Measurements from ENCODE around the gene KCNMB2. TPM values are rescaled to one million over a fixed set of nuclear protein-coding genes. Genes with fewer than 3 reads are reported as not detected.

KCNMB2 gene
- total and polyA plus RNA-seq, 2 donors (not counting 1 experiment from before 2014, with no cell fraction given), result 0.17 TPM; not detected in 1

DNA sequence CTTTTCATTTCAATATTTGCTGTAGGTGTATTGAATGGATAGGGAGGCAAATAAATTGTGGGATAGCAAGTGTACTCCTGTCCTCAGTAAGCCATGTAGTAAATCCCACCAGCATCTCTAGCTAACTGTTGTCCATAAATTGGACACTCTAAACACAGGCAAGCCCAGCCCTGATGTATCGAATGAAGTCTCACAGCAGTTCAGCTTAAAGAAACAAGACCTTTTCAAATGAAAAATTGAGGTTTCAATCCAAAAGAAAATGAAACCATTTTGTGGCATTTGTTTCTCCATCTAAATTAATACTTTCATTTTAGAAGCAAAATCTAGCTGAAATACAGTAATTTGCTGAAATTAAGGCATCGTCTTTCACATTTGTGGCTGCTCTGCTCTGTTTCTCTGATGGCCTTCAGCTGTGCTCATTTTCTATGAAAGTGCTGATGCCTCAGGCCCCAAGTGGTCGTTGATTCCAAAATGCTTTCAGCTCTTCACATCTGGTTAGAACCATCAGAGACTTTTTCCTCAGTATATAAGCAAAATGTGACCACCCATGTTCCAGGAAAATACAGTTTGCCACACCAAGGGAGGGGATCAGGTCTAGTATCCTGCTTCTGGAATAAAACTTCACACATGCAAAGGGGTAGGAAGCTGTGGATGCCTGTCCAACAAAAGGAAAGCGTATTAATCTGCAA lies 290.3 kb downstream of the KCNMB2 start:
- no peak for DNase-seq (ENCODE audit: low read depth in 2 of 2)
- Histone ChIP-seq H3K27ac (ENCODE audit: insufficient read depth, low read length) (no peak overlapping the region), H3K79me2 (ENCODE audit: control insufficient read depth, insufficient read depth, low read length) (no peaks in the 10 kb centered on the region), H3K4me1 (ENCODE audit: control insufficient read depth, extremely low read depth, insufficient read depth, low read length) (no peaks in the 10 kb centered on the region), H4K20me1 (ENCODE audit: control insufficient read depth, extremely low read depth, insufficient read depth, low read length) (no peaks in the 10 kb centered on the region), H3K27me3 (ENCODE audit: control insufficient read depth, insufficient read depth, low read length) (no peaks in the 10 kb centered on the region), H3K9ac (ENCODE audit: insufficient read depth, low read length) (no peak overlapping the region), H3K4me2 (ENCODE audit: extremely low read depth, insufficient read depth, low read length) (no peak overlapping the region), H3K4me3 (replicated peaks in 1 of 4; ENCODE audit: control extremely low read depth in 1 of 4, insufficient read depth in 1 of 4, low read depth in 3 of 4, low read length in 4 of 4) (no peak overlapping the region), H3K9me3 (ENCODE audit: control insufficient read depth, insufficient read depth, low read depth, low read length) (no peaks in the 10 kb centered on the region), H3K36me3 (ENCODE audit: control insufficient read depth, insufficient read depth, low read length) (no peaks in the 10 kb centered on the region), H2AFZ (ENCODE audit: low read length) (no peak overlapping the region)
- TF ChIP-seq, protein P1, sequence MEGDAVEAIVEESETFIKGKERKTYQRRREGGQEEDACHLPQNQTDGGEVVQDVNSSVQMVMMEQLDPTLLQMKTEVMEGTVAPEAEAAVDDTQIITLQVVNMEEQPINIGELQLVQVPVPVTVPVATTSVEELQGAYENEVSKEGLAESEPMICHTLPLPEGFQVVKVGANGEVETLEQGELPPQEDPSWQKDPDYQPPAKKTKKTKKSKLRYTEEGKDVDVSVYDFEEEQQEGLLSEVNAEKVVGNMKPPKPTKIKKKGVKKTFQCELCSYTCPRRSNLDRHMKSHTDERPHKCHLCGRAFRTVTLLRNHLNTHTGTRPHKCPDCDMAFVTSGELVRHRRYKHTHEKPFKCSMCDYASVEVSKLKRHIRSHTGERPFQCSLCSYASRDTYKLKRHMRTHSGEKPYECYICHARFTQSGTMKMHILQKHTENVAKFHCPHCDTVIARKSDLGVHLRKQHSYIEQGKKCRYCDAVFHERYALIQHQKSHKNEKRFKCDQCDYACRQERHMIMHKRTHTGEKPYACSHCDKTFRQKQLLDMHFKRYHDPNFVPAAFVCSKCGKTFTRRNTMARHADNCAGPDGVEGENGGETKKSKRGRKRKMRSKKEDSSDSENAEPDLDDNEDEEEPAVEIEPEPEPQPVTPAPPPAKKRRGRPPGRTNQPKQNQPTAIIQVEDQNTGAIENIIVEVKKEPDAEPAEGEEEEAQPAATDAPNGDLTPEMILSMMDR (conservative IDR thresholded peaks at IDR 0.05 in 1 of 2, IDR thresholded peaks at IDR 0.05 in 1 of 2; ENCODE audit: low read depth in 1 of 2, low read length in 2 of 2), result no peak

DNA sequence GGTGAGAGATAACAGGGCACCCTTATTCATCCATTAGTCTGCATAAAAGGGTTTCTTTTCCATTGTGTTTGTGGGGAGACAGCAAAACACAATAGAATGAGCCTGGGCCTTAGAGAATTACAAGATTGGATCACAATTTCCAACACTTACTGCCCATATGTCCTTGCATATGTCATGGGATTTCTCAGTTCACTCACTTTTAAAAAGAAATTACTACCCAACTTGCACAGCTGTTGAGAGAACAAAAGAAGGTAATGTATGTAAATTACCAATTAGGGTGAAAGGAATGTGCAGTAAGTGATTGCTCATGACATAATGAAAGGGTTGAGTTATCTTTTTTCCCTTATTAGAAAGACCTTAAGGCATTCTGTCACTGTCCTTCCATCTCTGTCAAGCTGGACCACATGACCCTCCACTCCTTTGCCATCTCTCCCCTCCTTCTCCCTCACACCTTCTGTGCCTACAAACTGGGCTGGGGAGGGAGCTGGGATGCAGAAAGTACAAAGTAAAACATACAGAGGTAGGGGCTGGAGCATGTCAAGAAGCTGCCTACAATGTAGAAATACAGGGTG lies 291.1 kb downstream of the KCNMB2 start:
- Histone ChIP-seq H3K4me3 (replicated peaks in 1 of 4; ENCODE audit: control extremely low read depth in 1 of 4, insufficient read depth in 1 of 4, low read depth in 3 of 4, low read length in 4 of 4) (no peak overlapping the region), H3K27me3 (ENCODE audit: control insufficient read depth, insufficient read depth, low read length) (no peaks in the 10 kb centered on the region), H3K9me3 (ENCODE audit: control insufficient read depth, insufficient read depth, low read depth, low read length) (no peaks in the 10 kb centered on the region), H3K27ac (ENCODE audit: insufficient read depth, low read length) (no peak overlapping the region), H3K36me3 (ENCODE audit: control insufficient read depth, insufficient read depth, low read length) (no peaks in the 10 kb centered on the region), H4K20me1 (ENCODE audit: control insufficient read depth, extremely low read depth, insufficient read depth, low read length) (no peaks in the 10 kb centered on the region), H3K4me1 (ENCODE audit: control insufficient read depth, extremely low read depth, insufficient read depth, low read length) (no peaks in the 10 kb centered on the region), H3K4me2 (ENCODE audit: extremely low read depth, insufficient read depth, low read length) (no peak overlapping the region), H2AFZ (ENCODE audit: low read length) (no peak overlapping the region), H3K79me2 (ENCODE audit: control insufficient read depth, insufficient read depth, low read length) (no peaks in the 10 kb centered on the region), H3K9ac (ENCODE audit: insufficient read depth, low read length) (no peak overlapping the region)
- no peak for TF ChIP-seq EZH2 (IDR thresholded peaks at IDR 0.05; ENCODE audit: low read length, missing control alignments)
- TF ChIP-seq, protein P1 (conservative IDR thresholded peaks at IDR 0.05 in 1 of 2, IDR thresholded peaks at IDR 0.05 in 1 of 2; ENCODE audit: low read depth in 1 of 2, low read length in 2 of 2), result no peak
- no peak for DNase-seq (ENCODE audit: low read depth in 2 of 2)

DNA sequence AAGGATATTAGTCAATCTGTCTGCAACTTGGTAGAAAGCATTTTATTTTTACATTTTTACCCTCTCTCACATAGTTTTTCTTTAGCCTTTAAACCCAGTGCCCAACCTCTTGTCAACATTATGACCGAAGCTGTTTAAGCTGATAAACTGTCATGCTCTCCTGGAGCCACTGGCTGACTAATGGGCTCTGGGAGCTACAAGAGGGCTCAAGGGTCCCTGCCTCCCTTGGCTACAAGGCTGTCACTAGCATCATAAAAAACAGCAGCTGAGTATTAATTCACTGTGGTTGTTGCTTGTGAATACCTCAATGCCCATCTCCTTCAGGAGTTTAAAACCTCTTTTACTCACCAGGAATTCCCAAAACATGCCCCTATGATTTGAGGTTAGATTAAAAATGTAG lies 297.5 kb downstream of the KCNMB2 start:
- Histone ChIP-seq H3K9ac (ENCODE audit: insufficient read depth, low read length) (no peak overlapping the region), H3K4me3 (replicated peaks in 1 of 4; ENCODE audit: control extremely low read depth in 1 of 4, insufficient read depth in 1 of 4, low read depth in 3 of 4, low read length in 4 of 4) (no peak overlapping the region), H2AFZ (ENCODE audit: low read length) (no peak overlapping the region), H3K4me2 (ENCODE audit: extremely low read depth, insufficient read depth, low read length) (no peak overlapping the region), H3K27me3 (ENCODE audit: control insufficient read depth, insufficient read depth, low read length) (no peaks in the 10 kb centered on the region), H3K36me3 (ENCODE audit: control insufficient read depth, insufficient read depth, low read length) (no peaks in the 10 kb centered on the region), H3K79me2 (ENCODE audit: control insufficient read depth, insufficient read depth, low read length) (no peaks in the 10 kb centered on the region), H4K20me1 (ENCODE audit: control insufficient read depth, extremely low read depth, insufficient read depth, low read length) (no peaks in the 10 kb centered on the region), H3K27ac (ENCODE audit: insufficient read depth, low read length) (no peak overlapping the region), H3K4me1 (ENCODE audit: control insufficient read depth, extremely low read depth, insufficient read depth, low read length) (no peaks in the 10 kb centered on the region), H3K9me3 (ENCODE audit: control insufficient read depth, insufficient read depth, low read depth, low read length) (no peaks in the 10 kb centered on the region)
- TF ChIP-seq EZH2 (IDR thresholded peaks at IDR 0.05; ENCODE audit: low read length, missing control alignments), result no peak
- TF ChIP-seq, protein P1 (conservative IDR thresholded peaks at IDR 0.05 in 1 of 2, IDR thresholded peaks at IDR 0.05 in 1 of 2; ENCODE audit: low read depth in 1 of 2, low read length in 2 of 2), result no peak
- no peak for DNase-seq (ENCODE audit: low read depth in 2 of 2)

Measured in fibroblast of lung (primary cell).